Body of pancreas (tissue), 4 donors: ENCODE results near the gene KLK2.

ENCODE experiments used
- POLR2A ChIP-seq, 3 donors: fragments of 450-650 bp; IDR thresholded peaks; one replicate each; pipeline ENCODE4 v1.6.1; 2016; ENCODE audit warnings: antibody characterized with exemption in 3 of 3, mild to moderate bottlenecking in 2 of 3
- TF ChIP-seq, protein P1 (sequence below), 7 experiments: fragments of 450-650 bp in 4 of 7; fragments of 200-600 bp in 3 of 7; sonication (generic) in 3 of 7; IDR thresholded peaks; one replicate each; pipeline ENCODE4 v1.5.1; 2016 to 2019; ENCODE audit warnings: antibody characterized with exemption in 7 of 7

- TF ChIP-seq, protein P1, sequence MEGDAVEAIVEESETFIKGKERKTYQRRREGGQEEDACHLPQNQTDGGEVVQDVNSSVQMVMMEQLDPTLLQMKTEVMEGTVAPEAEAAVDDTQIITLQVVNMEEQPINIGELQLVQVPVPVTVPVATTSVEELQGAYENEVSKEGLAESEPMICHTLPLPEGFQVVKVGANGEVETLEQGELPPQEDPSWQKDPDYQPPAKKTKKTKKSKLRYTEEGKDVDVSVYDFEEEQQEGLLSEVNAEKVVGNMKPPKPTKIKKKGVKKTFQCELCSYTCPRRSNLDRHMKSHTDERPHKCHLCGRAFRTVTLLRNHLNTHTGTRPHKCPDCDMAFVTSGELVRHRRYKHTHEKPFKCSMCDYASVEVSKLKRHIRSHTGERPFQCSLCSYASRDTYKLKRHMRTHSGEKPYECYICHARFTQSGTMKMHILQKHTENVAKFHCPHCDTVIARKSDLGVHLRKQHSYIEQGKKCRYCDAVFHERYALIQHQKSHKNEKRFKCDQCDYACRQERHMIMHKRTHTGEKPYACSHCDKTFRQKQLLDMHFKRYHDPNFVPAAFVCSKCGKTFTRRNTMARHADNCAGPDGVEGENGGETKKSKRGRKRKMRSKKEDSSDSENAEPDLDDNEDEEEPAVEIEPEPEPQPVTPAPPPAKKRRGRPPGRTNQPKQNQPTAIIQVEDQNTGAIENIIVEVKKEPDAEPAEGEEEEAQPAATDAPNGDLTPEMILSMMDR (IDR thresholded peaks at IDR 0.05) = peak; percentile 22 to 74 (median 36)
- no peak for TF ChIP-seq POLR2A (IDR thresholded peaks at IDR 0.05)
Observed at GRCh38 chr19:50870417-50871089, 2.7 kb upstream of the KLK2 start.
